Measurements from ENCODE around the gene CPNE2.
"Not testable (repeated sequence)": the region's sequence is repeated elsewhere in the genome, so short reads cannot be mapped to it uniquely, and the experiment has no call there.

The CPNE2 gene

GRCh38 chr16:57179215-57179828 lies 86.9 kb downstream of the CPNE2 start:
- no peak for DNase-seq (ENCODE audit: low read depth)
- H3K4me3 ChIP-seq (replicated peaks; ENCODE audit: low read depth, low read length): no peak overlapping the region
- TF ChIP-seq CTCF (IDR thresholded peaks at IDR 0.05; ENCODE audit: low read length, missing control alignments): no peak

GRCh38 chr16:57184113-57184512 lies 91.7 kb downstream of the CPNE2 start:
- no peak for TF ChIP-seq CTCF (IDR thresholded peaks at IDR 0.05; ENCODE audit: low read length, missing control alignments)
- no peak overlapping the region for H3K4me3 ChIP-seq (replicated peaks; ENCODE audit: low read depth, low read length)
- no peak for DNase-seq (ENCODE audit: low read depth)

GRCh38 chr16:57184887-57185445 lies 92.6 kb downstream of the CPNE2 start:
- peak overlapping the region; percentile 70 for H3K4me3 ChIP-seq (replicated peaks; ENCODE audit: low read depth, low read length)
- no peak for DNase-seq (ENCODE audit: low read depth)
- no peak for TF ChIP-seq CTCF (IDR thresholded peaks at IDR 0.05; ENCODE audit: low read length, missing control alignments)

- H3K4me3 ChIP-seq (replicated peaks; ENCODE audit: low read depth, low read length): peak overlapping the region; percentile 70
- peak; percentile 70 for DNase-seq (ENCODE audit: low read depth)
- TF ChIP-seq CTCF (IDR thresholded peaks at IDR 0.05; ENCODE audit: low read length, missing control alignments): no peak
Measured at GRCh38 chr16:57185446-57185944, 93.1 kb downstream of the CPNE2 start.

- DNase-seq (ENCODE audit: low read depth): peak; percentile 100
- no peak for TF ChIP-seq CTCF (IDR thresholded peaks at IDR 0.05; ENCODE audit: low read length, missing control alignments)
Measured at GRCh38 chr16:57185945-57186871, 93.8 kb downstream of the CPNE2 start, which contains the start of the genes PSME3IP1 and RSPRY1. Gene PSME3IP1 (minus strand): TSS chr16:57186039. CDS start chr16:57173854, 12,185 bp downstream. Gene RSPRY1 (plus strand): TSS chr16:57186329. CDS start chr16:57204659, 18,330 bp downstream.

GRCh38 chr16:57186872-57187854 lies 94.8 kb downstream of the CPNE2 start:
- H3K4me3 ChIP-seq (replicated peaks; ENCODE audit: low read depth, low read length): peak overlapping the region; percentile 70

More at GRCh38 chr16:57185945-57186871, 93.8 kb downstream of the CPNE2 start, which contains the start of the genes PSME3IP1 and RSPRY1:
- H3K4me3 ChIP-seq (replicated peaks; ENCODE audit: low read depth, low read length): peak within 1 kb of the TSS; percentile 70

GRCh38 chr16:57187902-57188710 lies 95.7 kb downstream of the CPNE2 start:
- DNase-seq (ENCODE audit: low read depth): not testable (repeated sequence)
- peak overlapping the region; percentile 70 for H3K4me3 ChIP-seq (replicated peaks; ENCODE audit: low read depth, low read length)

More at GRCh38 chr16:57186872-57187854, 94.8 kb downstream of the CPNE2 start:
- no peak for DNase-seq (ENCODE audit: low read depth)
- no peak for TF ChIP-seq CTCF (IDR thresholded peaks at IDR 0.05; ENCODE audit: low read length, missing control alignments)

Measured in fibroblast of pulmonary artery (primary cell).